GM12874 (cell line): Measurements from ENCODE around the gene KCND3.

ENCODE experiments used
- CTCF ChIP-seq: IDR thresholded peaks from 2 replicates; pipeline ENCODE4 v1.5.1; 2011; ENCODE audit warnings: low read depth, mild to moderate bottlenecking, control low read depth, low read length, moderate library complexity; ENCODE audit not compliant: insufficient read depth

The KCND3 gene

GRCh38 chr1:111754984-111755330 is 234.5 kb downstream of the KCND3 start:
- TF ChIP-seq CTCF: no peak

GRCh38 chr1:111751906-111752575 is 237.4 kb downstream of the KCND3 start:
- no peak for TF ChIP-seq CTCF

GRCh38 chr1:111750856-111751255 is 238.6 kb downstream of the KCND3 start:
- TF ChIP-seq CTCF: no peak

- TF ChIP-seq CTCF: no peak
These were observed 239.8 kb downstream of the KCND3 start for GRCh38 chr1:111749628-111750027.

- TF ChIP-seq CTCF: no peak
These were observed 241.5 kb downstream of the KCND3 start for GRCh38 chr1:111747947-111748346.

GRCh38 chr1:111747282-111747734 is 242.2 kb downstream of the KCND3 start:
- peak; percentile 75 for TF ChIP-seq CTCF

- no peak for TF ChIP-seq CTCF
These were observed 242.9 kb downstream of the KCND3 start for GRCh38 chr1:111746614-111746999.
